ENCODE data around the gene DNAH6.
"Not testable (repeated sequence)": the region's sequence is repeated elsewhere in the genome, so short reads cannot be mapped to it uniquely, and the experiment has no call there.

Gene DNAH6

GRCh38 chr2:84847326-84848050 is 331.2 kb downstream of the DNAH6 start:
- DNase-seq = no peak

- peak; percentile 46 for DNase-seq
Observed at GRCh38 chr2:84849271-84849952, 333.1 kb downstream of the DNAH6 start.

- no peak for DNase-seq
Observed at GRCh38 chr2:84850471-84850870, 334.2 kb downstream of the DNAH6 start.

- no peak for DNase-seq
Observed at GRCh38 chr2:84851876-84852275, 335.6 kb downstream of the DNAH6 start.

- DNase-seq = no peak
Observed at GRCh38 chr2:84854850-84855249, 338.6 kb downstream of the DNAH6 start.

GRCh38 chr2:84855731-84856130 is 339.4 kb downstream of the DNAH6 start:
- no peak for DNase-seq

- no peak for DNase-seq
Observed at GRCh38 chr2:84856787-84857186, 340.5 kb downstream of the DNAH6 start.

- DNase-seq = no peak
Observed at GRCh38 chr2:84857566-84857965, 341.3 kb downstream of the DNAH6 start.

GRCh38 chr2:84858123-84858522 is 341.8 kb downstream of the DNAH6 start:
- DNase-seq = no peak

- no peak for DNase-seq
Observed at GRCh38 chr2:84858937-84859336, 342.6 kb downstream of the DNAH6 start.

- DNase-seq = no peak
Observed at GRCh38 chr2:84861539-84861938, 345.2 kb downstream of the DNAH6 start.

- no peak for DNase-seq
Observed at GRCh38 chr2:84862006-84862405, 345.7 kb downstream of the DNAH6 start.

- no peak for DNase-seq
Observed at GRCh38 chr2:84865181-84865783, 349.0 kb downstream of the DNAH6 start.

GRCh38 chr2:84866122-84866521 is 349.8 kb downstream of the DNAH6 start:
- DNase-seq = no peak

- not testable (repeated sequence) for DNase-seq
Observed at GRCh38 chr2:84868327-84868726, 352.0 kb downstream of the DNAH6 start.

All from activated CD4-positive, alpha-beta T cell treated with anti-CD3 and anti-CD28 coated beads, Interleukin-2, amount 50 U/mL, for 1 hour (primary cell).